ENCODE measurements around the gene NOTCH2.

Gene NOTCH2

DNA sequence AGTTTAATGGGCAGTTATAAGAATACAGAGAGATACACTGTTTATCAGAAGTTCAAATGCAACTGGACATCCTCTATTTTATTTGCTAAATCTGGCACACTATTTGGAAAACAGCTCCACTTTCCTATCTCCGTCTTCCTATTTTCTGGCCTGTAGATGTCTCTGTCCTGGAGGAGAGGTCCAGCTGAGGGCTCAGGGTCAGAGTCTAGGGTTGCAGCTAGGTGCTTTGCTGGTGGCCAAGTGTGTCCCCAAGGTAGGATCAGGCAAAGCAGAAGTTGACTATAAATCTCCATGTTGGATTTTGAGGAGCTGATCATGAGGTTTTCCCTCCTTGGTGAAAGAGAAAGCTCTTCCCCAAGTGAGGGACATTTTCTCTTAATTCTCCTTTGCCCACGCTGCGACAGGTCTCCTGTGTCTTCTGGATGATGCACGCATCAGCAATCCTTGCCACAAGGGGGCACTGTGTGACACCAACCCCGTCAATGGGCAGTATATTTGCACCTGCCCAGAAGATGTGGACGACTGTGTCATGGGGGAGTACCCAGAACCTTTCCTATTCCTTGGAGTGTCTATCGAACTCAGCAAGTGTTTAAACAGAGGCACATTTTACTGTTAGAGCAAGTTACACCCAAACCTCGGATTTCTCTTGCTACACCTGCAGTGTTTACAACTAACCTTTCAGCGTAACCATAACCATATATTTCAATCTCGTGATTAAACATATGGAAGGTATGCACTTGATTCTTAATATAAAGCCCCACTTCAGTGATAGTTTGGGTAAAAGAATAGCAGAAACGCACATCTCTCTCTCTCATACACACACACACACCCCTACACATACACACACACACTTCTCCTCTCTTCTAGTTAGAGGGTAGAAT lies 183.3 kb downstream of the NOTCH2 start:
- peak; percentile 77 for TF ChIP-seq CTCF (IDR thresholded peaks at IDR 0.05; ENCODE audit: low read depth, low read length)
- H3K4me3 ChIP-seq (ENCODE audit: low read depth, low read length): no peak overlapping the region

DNA sequence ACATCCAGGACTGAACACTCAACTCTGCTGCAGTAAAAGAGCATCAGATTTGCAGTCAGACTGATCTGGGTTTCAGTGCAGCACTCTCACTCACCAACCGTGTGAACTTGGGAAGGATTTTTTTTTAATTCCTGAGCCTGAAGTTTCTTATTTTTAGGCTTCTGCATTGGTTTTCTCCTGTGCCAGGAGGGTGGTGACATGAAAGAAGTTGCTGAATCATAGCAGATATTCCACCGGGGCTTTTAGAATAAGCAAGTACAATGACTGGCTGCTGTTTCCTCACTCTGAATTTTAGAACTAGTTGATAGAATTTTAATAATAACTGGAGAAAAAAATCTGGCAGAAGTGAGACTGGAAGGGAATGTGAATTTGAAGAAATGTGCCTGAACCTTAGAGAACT lies 184.8 kb downstream of the NOTCH2 start:
- no peak overlapping the region for H3K4me3 ChIP-seq (ENCODE audit: low read depth, low read length)
- no peak for TF ChIP-seq CTCF (IDR thresholded peaks at IDR 0.05; ENCODE audit: low read depth, low read length)

- no peak for TF ChIP-seq CTCF (IDR thresholded peaks at IDR 0.05; ENCODE audit: low read depth, low read length)
- no peak overlapping the region for H3K4me3 ChIP-seq (ENCODE audit: low read depth, low read length)
These were observed 185.6 kb downstream of the NOTCH2 start for GRCh38 chr1:119883826-119884225.

DNA sequence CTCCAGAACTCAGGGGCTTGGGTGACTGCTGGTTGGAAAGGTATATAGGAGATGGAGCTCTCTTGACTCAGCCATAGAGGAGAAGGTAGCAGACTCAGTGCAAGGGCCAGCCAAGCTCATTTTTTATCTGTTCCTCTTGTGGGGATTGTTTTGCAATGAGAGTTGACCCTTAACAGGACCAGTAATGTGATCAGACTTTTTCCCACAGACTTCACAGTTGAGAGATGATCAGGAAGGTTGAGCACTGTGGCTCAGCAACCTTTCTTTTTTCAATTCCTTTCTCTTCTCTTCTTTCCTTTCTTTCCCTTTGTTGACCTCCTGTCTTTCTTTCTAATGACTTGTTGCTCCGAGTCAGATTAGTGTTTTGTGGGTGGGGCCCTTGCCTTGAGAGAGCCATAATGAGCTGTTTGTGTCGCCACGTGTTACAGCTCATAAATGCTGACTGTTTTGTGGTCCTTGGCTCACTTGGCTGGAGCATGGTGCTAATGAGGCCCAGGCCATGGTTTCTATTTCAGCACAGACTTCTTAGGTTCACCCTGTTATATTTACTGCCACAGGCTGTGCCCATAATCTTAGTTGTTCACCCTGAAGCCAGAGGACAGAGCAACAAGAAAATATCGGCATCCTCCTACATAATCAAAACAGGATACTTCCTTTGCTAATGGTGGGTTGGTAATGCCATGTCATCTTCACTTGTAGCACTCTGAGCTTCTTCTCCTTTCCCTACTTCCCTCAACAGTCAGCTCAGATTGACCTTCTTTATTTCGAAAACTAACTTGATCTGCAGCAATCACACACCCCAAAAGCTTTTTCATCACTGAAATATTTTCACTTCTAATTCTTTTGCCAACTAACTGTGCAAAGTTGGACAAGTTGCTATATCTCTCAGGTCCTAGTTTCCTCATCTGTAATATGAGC lies 187.1 kb downstream of the NOTCH2 start:
- no peak overlapping the region for H3K4me3 ChIP-seq (ENCODE audit: low read depth, low read length)
- no peak for TF ChIP-seq CTCF (IDR thresholded peaks at IDR 0.05; ENCODE audit: low read depth, low read length)

GRCh38 chr1:119879510-119880434 lies 189.7 kb downstream of the NOTCH2 start:
- H3K4me3 ChIP-seq (ENCODE audit: low read depth, low read length): no peak overlapping the region
- no peak for TF ChIP-seq CTCF (IDR thresholded peaks at IDR 0.05; ENCODE audit: low read depth, low read length)

DNA sequence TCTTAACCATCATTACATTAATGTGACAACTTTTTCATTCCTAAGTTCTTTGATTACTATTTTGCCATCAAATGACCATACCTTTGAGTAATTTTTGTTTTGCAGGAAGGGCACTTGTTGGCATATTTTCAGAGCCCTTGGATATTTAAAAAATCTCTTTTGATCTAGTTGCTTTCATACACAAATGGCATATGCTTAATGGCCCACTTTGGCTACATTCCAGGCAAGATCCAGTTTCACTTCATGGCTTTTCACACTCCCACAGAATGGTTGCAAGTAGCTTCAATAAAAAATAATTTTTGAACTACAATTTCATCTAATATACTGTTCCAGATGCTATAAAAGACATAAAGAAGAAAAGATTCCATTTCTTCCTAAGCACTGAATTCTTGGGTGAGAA lies 191.3 kb downstream of the NOTCH2 start:
- TF ChIP-seq CTCF (IDR thresholded peaks at IDR 0.05; ENCODE audit: low read depth, low read length): no peak
- H3K4me3 ChIP-seq (ENCODE audit: low read depth, low read length): no peak overlapping the region

Measured in WI38 (cell line).